IMR-90 (cell line): Measurements from ENCODE around the gene ITPK1. TPM values are rescaled to one million over a fixed set of nuclear protein-coding genes. Genes with fewer than 3 reads are reported as not detected.

Source experiments
- ATAC-seq: fragments of 200-7000 bp; cut with Tn5 transposase; 2 replicates; pipeline ENCODE4 v1.9.1; 2020; ENCODE audit warnings: low read depth, mild to moderate bottlenecking, moderate library complexity
- BruUV-seq: library from RNA; stranded (reverse); fragments of 400-500 nt; replicated peaks from 2 replicates; lab custom pipeline; 2021; lab: Mats Ljungman, UMichigan
- CTCF ChIA-PET: fragments of 300-600 bp; formaldehyde crosslinking; extraction: SDS; loops from one replicate; lab custom pipeline; 2021; ENCODE audit warnings: antibody characterized with exemption; lab: Yijun Ruan, JAX
- POLR2A ChIA-PET: fragments of 300-600 bp; sonication (Branson Sonifier 250); formaldehyde crosslinking; loops from one replicate; lab custom pipeline; 2022; ENCODE audit warnings: antibody characterized with exemption; ENCODE audit not compliant: unreplicated experiment; lab: Charles Lee
- DNase-seq: peaks from one replicate; pipeline ENCODE4 v3.0.0; 2013
- H2AFZ ChIP-seq: replicated peaks from 2 replicates; pipeline ENCODE3; 2013; ENCODE audit warnings: low read length, mild to moderate bottlenecking; ENCODE audit not compliant: poor library complexity
- H2AK5ac ChIP-seq: 2 replicates; pipeline ENCODE4 v1.6.1; 2013; ENCODE audit warnings: low read depth, low read length, inconsistent platforms
- H2AK9ac ChIP-seq: replicated peaks from 2 replicates; pipeline ENCODE3; 2013; ENCODE audit warnings: mild to moderate bottlenecking, low read depth, low read length, moderate library complexity; ENCODE audit not compliant: poor library complexity
- H2BK120ac ChIP-seq: 2 replicates; pipeline ENCODE4 v1.6.1; 2013; ENCODE audit warnings: low read depth, low read length, inconsistent platforms
- H2BK15ac ChIP-seq: 3 replicates; pipeline ENCODE4 v1.6.1; 2013; ENCODE audit warnings: low read depth, low read length, inconsistent platforms
- H2BK20ac ChIP-seq: 2 replicates; pipeline ENCODE4 v1.6.1; 2013; ENCODE audit warnings: low read depth, mild to moderate bottlenecking, inconsistent platforms, low read length, moderate library complexity
- H2BK5ac ChIP-seq: 2 replicates; pipeline ENCODE4 v1.6.1; 2013; ENCODE audit warnings: mild to moderate bottlenecking, low read depth, low read length, inconsistent platforms; ENCODE audit not compliant: poor library complexity, severe bottlenecking
- H3K14ac ChIP-seq: replicated peaks from 2 replicates; pipeline ENCODE4 v1.6.1; 2013; ENCODE audit warnings: low read depth, low read length, inconsistent platforms
- H3K18ac ChIP-seq: 2 replicates; pipeline ENCODE4 v1.6.1; 2013; ENCODE audit warnings: low read depth, low read length, control low read depth
- H3K23ac ChIP-seq: 2 replicates; pipeline ENCODE4 v1.6.1; 2013; ENCODE audit warnings: low read depth, low read length, inconsistent platforms
- H3K27ac ChIP-seq: 2 replicates; pipeline ENCODE4 v1.5.1; 2013; ENCODE audit warnings: mild to moderate bottlenecking, control low read depth, low read length; ENCODE audit not compliant: insufficient read depth
- H3K27me3 ChIP-seq: 2 replicates; pipeline ENCODE4 v1.6.1; 2013; ENCODE audit warnings: low read length; ENCODE audit not compliant: control insufficient read depth, insufficient read depth
- H3K36me3 ChIP-seq: 2 replicates; pipeline ENCODE4 v1.6.1; 2013; ENCODE audit warnings: low read length, mixed read lengths; ENCODE audit not compliant: control insufficient read depth, insufficient read depth
- H3K4ac ChIP-seq: 2 replicates; pipeline ENCODE4 v1.6.1; 2013; ENCODE audit warnings: low read depth, low read length, inconsistent platforms
- H3K4me1 ChIP-seq: 2 replicates; pipeline ENCODE4 v1.6.1; 2013; ENCODE audit warnings: low read length, mixed read lengths; ENCODE audit not compliant: control insufficient read depth, insufficient read depth
- H3K4me2 ChIP-seq: 2 replicates; pipeline ENCODE4 v1.6.1; 2013; ENCODE audit warnings: low read depth, mild to moderate bottlenecking, control low read depth, low read length, moderate library complexity
- H3K4me3 ChIP-seq: 2 replicates; pipeline ENCODE4 v1.5.1; 2013; ENCODE audit warnings: low read depth, mild to moderate bottlenecking, control low read depth, low read length, moderate library complexity; ENCODE audit not compliant: insufficient read depth
- H3K56ac ChIP-seq: 2 replicates; pipeline ENCODE4 v1.6.1; 2013; ENCODE audit warnings: low read length, inconsistent platforms; ENCODE audit not compliant: insufficient read depth; ENCODE audit errors: extremely low read depth
- H3K79me1 ChIP-seq, 2 experiments: 2 replicates each; pipeline ENCODE4 v1.6.1; 2013; ENCODE audit warnings: low read length in 2 of 2, inconsistent platforms in 1 of 2, low read depth in 1 of 2
- H3K9ac ChIP-seq: 2 replicates; pipeline ENCODE4 v1.6.1; 2013; ENCODE audit warnings: low read depth, low read length, control low read depth
- H3K9me1 ChIP-seq: 2 replicates; pipeline ENCODE4 v1.6.1; 2013; ENCODE audit warnings: low read length, inconsistent platforms; ENCODE audit not compliant: insufficient read depth
- H3K9me3 ChIP-seq: 2 replicates; pipeline ENCODE4 v1.6.1; 2013; ENCODE audit warnings: low read length; ENCODE audit not compliant: control insufficient read depth, insufficient read depth
- H4K20me1 ChIP-seq: 2 replicates; pipeline ENCODE4 v1.6.1; 2013; ENCODE audit warnings: low read length, inconsistent platforms; ENCODE audit not compliant: insufficient read depth
- H4K5ac ChIP-seq: 2 replicates; pipeline ENCODE4 v1.6.1; 2013; ENCODE audit warnings: mild to moderate bottlenecking, low read depth, low read length, control low read depth
- H4K8ac ChIP-seq, 2 experiments: 2 replicates each; pipeline ENCODE4 v1.6.1; 2013; ENCODE audit warnings: low read depth in 2 of 2, low read length in 2 of 2, control low read depth in 1 of 2, inconsistent platforms in 1 of 2
- H4K91ac ChIP-seq: 2 replicates; pipeline ENCODE4 v1.6.1; 2013; ENCODE audit warnings: low read depth, low read length, inconsistent platforms; ENCODE audit not compliant: insufficient read depth
- BHLHE40 ChIP-seq: fragments of 150-350 bp; IDR thresholded peaks from 2 replicates; pipeline ENCODE4 v1.6.1; 2016; ENCODE audit warnings: mild to moderate bottlenecking, low read depth, low read length
- CEBPB ChIP-seq: IDR thresholded peaks from 2 replicates; pipeline ENCODE4 v1.6.1; 2012; ENCODE audit warnings: low read depth, low read length, improper control_type of control experiment
- CHD1 ChIP-seq: IDR thresholded peaks from 2 replicates; pipeline ENCODE4 v1.6.1; 2012; ENCODE audit warnings: low read depth, low read length, improper control_type of control experiment
- CTCF ChIP-seq: conservative IDR thresholded peaks from 2 replicates; pipeline ENCODE4 v1.5.1; 2012; ENCODE audit warnings: mild to moderate bottlenecking, low read depth, low read length, improper control_type of control experiment
- ELK1 ChIP-seq: fragments of 150-350 bp; IDR thresholded peaks from 2 replicates; pipeline ENCODE4 v1.6.1; 2016; ENCODE audit warnings: low read depth, mild to moderate bottlenecking, low read length, moderate library complexity, borderline replicate concordance
- FOS ChIP-seq: fragments of 150-350 bp; IDR thresholded peaks from 2 replicates; pipeline ENCODE4 v1.6.1; 2016; ENCODE audit warnings: low read depth, low read length
- MAFK ChIP-seq: IDR thresholded peaks from 2 replicates; pipeline ENCODE4 v1.6.1; 2012; ENCODE audit warnings: low read depth, low read length, improper control_type of control experiment
- MAZ ChIP-seq: IDR thresholded peaks from 2 replicates; pipeline ENCODE4 v1.6.1; 2012; ENCODE audit warnings: low read depth, mild to moderate bottlenecking, low read length, improper control_type of control experiment, moderate library complexity, borderline replicate concordance
- MXI1 ChIP-seq: IDR thresholded peaks from 2 replicates; pipeline ENCODE4 v1.6.1; 2012; ENCODE audit warnings: low read depth, mild to moderate bottlenecking, low read length, moderate library complexity, borderline replicate concordance
- NFE2L2 ChIP-seq: fragments of 150-350 bp; IDR thresholded peaks from 2 replicates; pipeline ENCODE4 v1.6.1; 2016; ENCODE audit warnings: low read depth, mild to moderate bottlenecking, low read length
- POLR2A ChIP-seq: IDR thresholded peaks from 2 replicates; pipeline ENCODE4 v1.6.1; 2012; ENCODE audit warnings: mild to moderate bottlenecking, low read depth, low read length
- RAD21 ChIP-seq: IDR thresholded peaks from 2 replicates; pipeline ENCODE4 v1.6.1; 2012; ENCODE audit warnings: low read length, improper control_type of control experiment
- RCOR1 ChIP-seq: IDR thresholded peaks from 2 replicates; pipeline ENCODE4 v1.6.1; 2012; ENCODE audit warnings: mild to moderate bottlenecking, low read length, improper control_type of control experiment; ENCODE audit not compliant: insufficient replicate concordance
- RFX5 ChIP-seq: IDR thresholded peaks from 2 replicates; pipeline ENCODE4 v1.8.0; 2012; ENCODE audit warnings: low read depth, mild to moderate bottlenecking, low read length, moderate library complexity
- SMC3 ChIP-seq: fragments of 150-350 bp; IDR thresholded peaks from 2 replicates; pipeline ENCODE4 v1.6.1; 2016; ENCODE audit warnings: low read depth, mild to moderate bottlenecking, antibody characterized with exemption, low read length, moderate library complexity
- USF2 ChIP-seq: fragments of 150-350 bp; IDR thresholded peaks from 2 replicates; pipeline ENCODE4 v1.6.1; 2017; ENCODE audit warnings: mild to moderate bottlenecking, antibody characterized with exemption, low read length, low read depth
- WGBS, 2 experiments: methylation state at CpG; one replicate each; pipeline versions ENCODE4 v1.1.5 to v1.1.7; 2013; ENCODE audit warnings: missing lambda C conversion rate in 2 of 2; ENCODE audit not compliant: insufficient read length in 1 of 2; ENCODE audit errors: extremely low coverage in 2 of 2; 5-methylcytosine and 5-hydroxymethylcytosine counted together
- dilution Hi-C: fragments of 300-500 bp; cut with HindIII; formaldehyde crosslinking; loops from one replicate; pipeline ENCODE4 v1.14.3; 2018; ENCODE audit warnings: low sequenced_read_pairs; ENCODE audit not compliant: unreplicated experiment
- in situ Hi-C: fragments of 300-500 bp; cut with MboI; formaldehyde crosslinking; loops from 3 replicates; pipeline ENCODE4 v1.14.3; 2019; ENCODE audit warnings: low sequenced_read_pairs, inconsistent platforms, mixed read lengths
- intact Hi-C: fragments of 100-400 bp; cut with micrococcal nuclease; formaldehyde crosslinking; loops from 2 replicates; pipeline ENCODE4 v1.10.0; 2022
- polyA plus RNA-seq, 3 experiments: library from polyadenylated mRNA; depleted of rRNA; stranded (reverse); fragments of >200 nt; gene quantifications; 2 replicates each; pipeline ENCODE4 v1.2.3, GENCODE V29; 2012; ENCODE audit warnings: low replicate concordance in 1 of 3
- total RNA-seq: library from RNA; depleted of rRNA; stranded (reverse); fragments of >200 nt; gene quantifications from 2 replicates; pipeline ENCODE4 v1.2.3, GENCODE V29; 2012

The ITPK1 gene
- total and polyA plus RNA-seq, 2 of the 4 experiments (the other 2 are of a cell fraction): 21.7 to 26.9 TPM

GRCh38 chr14:93079865-93080403 lies 35.8 kb downstream of the ITPK1 start:
- Histone ChIP-seq H2AK9ac (no peak overlapping the region), H2BK120ac (no peak overlapping the region), H2BK15ac (no peak overlapping the region), H3K4me2 (no peak overlapping the region), H3K18ac (no peak overlapping the region), H3K4ac (no peak overlapping the region), H3K79me1 (no peaks in the 10 kb centered on the region; a peak in 1 of 4 replicates), H3K23ac (no peak overlapping the region), H3K9ac (no peak overlapping the region), H2AK5ac (no peak overlapping the region), H4K91ac (no peak overlapping the region), H3K4me3 (no peak overlapping the region), H4K5ac (no peak overlapping the region), H2AFZ (no peak overlapping the region), H3K9me1 (no peaks in the 10 kb centered on the region), H4K20me1 (no peaks in the 10 kb centered on the region; the same call in 1 of the 2 replicates), H3K4me1 (peaks cover 1% of the 10 kb centered on the region; the same call in 1 of the 2 replicates), H2BK20ac (no peak overlapping the region), H3K56ac (no peak overlapping the region), H3K14ac (no peak overlapping the region), H2BK5ac (no peak overlapping the region), H3K9me3 (peaks cover 2% of the 10 kb centered on the region; the same call in 1 of the 2 replicates), H3K27ac (no peak overlapping the region), H4K8ac (no peak overlapping the region), H3K36me3 (no peaks in the 10 kb centered on the region; the same call in 1 of the 2 replicates), H3K27me3 (no peaks in the 10 kb centered on the region)
- in situ Hi-C loops (no loop called here), intact Hi-C loops (no loop called here), dilution Hi-C loops (no loop called here)
- no TSS peak for BruUV-seq
- ChIA-PET POLR2A (no interaction called here), CTCF (no interaction called here)
- ATAC-seq (no peak), DNase-seq (no peak)
- TF ChIP-seq NFE2L2: no peak
- no peak for TF ChIP-seq CHD1
- no peak for TF ChIP-seq USF2
- TF ChIP-seq SMC3: no peak
- no peak for TF ChIP-seq RCOR1
- TF ChIP-seq RFX5: no peak
- TF ChIP-seq POLR2A: no peak
- TF ChIP-seq FOS: no peak
- no peak for TF ChIP-seq MAFK
- TF ChIP-seq CEBPB: no peak
- no peak for TF ChIP-seq MXI1
- TF ChIP-seq RAD21: no peak
- TF ChIP-seq CTCF: no peak
- TF ChIP-seq ELK1: no peak
- no peak for TF ChIP-seq BHLHE40
- TF ChIP-seq MAZ: no peak
- WGBS, 2 experiments: 100% methylated on average over 1 of the region's 5 CpGs; no CpG with 5 or more reads in 1 of the 2 experiments
